ENCODE measurements around the gene LASP1. TPM values are rescaled to one million over a fixed set of nuclear protein-coding genes. Genes with fewer than 3 reads are reported as not detected.

The LASP1 gene
- polyA plus RNA-seq, 2 donors, result 26.5 to 33.0 TPM

DNA sequence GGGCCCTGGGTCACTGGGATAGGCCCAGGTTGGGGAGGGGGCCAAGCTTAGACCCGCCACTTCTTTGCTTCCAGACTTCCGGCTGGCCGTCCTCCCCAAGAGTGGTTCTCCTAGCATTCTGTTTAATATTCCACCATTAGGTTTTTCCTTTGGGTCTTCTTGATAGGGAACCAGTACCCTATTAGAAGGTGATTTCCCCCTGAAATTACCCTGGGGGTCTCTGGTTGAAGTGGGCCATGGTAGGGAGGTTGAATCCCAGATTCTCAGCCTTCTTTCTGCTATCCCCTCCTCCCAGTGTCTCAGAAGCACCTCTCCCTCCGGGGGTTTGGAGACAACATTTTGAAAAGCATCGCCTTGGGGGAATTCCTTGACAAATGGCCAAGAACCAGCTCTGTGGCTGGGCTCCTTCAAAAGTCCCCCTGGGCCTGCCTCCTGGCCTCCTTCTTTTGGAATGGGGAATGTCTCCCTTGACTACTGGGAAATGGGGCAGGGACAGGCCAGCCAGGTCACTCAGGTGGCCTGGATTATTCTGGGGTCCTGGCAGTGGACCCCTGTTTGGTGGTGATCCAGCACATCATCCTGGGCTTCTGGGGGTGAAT lies 5.7 kb downstream of the LASP1 start:
- Histone ChIP-seq H3K27me3 (ENCODE audit: control insufficient read depth in 1 of 2, insufficient read depth in 2 of 2, low read length in 2 of 2) (no peaks in the 10 kb centered on the region), H3K4me1 (ENCODE audit: control insufficient read depth in 2 of 2, insufficient read depth in 2 of 2, low read length in 1 of 2) (peaks cover 26 to 32% of the 10 kb centered on the region in 2 donors), H3K36me3 (ENCODE audit: control insufficient read depth in 2 of 2, insufficient read depth in 2 of 2, low read length in 1 of 2) (peaks cover 7 to 14% of the 10 kb centered on the region in 2 donors), H3K4me3 (ENCODE audit: low read depth in 1 of 2, low read length in 2 of 2) (no peak overlapping the region), H3K27ac (ENCODE audit: low read depth in 2 of 2, low read length in 1 of 2) (peak overlapping the region in 1 of 2 donors; percentile 33), H3K9me3 (ENCODE audit: control insufficient read depth in 2 of 2, insufficient read depth in 1 of 2, low read depth in 1 of 2, low read length in 1 of 2) (no peaks in the 10 kb centered on the region)
- WGBS, 2 donors, result 57 to 67% methylated on average over 5 of the region's 5 CpGs

DNA sequence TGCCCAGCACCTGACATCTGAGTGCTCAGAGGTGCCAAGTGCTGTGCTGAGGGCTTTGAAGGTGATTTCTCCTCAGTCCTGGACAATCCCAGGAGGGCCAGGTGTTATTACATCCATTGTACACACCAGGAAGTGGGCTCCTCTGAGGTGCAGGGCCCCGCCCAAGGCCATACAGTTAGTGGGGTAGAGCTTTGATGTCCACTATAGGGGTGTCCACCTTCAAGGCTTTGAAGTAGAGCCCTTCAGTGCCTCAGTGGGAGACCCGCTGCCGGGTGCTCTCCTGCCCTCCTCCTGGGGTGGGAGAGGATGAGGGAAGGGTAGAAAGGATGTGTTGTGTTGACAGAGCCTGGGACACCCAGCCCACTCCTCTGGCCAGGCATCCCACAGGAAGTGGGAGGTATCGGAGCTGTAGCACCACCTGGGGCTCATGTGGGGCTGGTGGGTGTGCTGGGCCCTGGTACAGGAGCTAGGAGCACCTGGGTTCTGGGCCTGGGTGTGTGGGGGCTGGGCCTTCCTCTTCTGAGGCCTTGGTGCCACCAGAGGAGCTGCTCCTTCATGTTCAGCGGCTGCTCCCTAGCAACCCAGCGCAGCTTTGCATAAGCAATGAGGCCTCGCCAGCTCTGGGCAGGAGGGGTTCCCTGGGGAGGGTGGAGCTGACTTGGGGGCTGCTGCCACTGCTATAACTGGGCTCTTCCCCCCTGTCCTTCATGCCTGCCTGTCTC lies 7.4 kb downstream of the LASP1 start:
- Histone ChIP-seq H3K27me3 (ENCODE audit: control insufficient read depth in 1 of 2, insufficient read depth in 2 of 2, low read length in 2 of 2) (no peaks in the 10 kb centered on the region), H3K36me3 (ENCODE audit: control insufficient read depth in 2 of 2, insufficient read depth in 2 of 2, low read length in 1 of 2) (peaks cover 7 to 18% of the 10 kb centered on the region in 2 donors), H3K4me3 (ENCODE audit: low read depth in 1 of 2, low read length in 2 of 2) (no peak overlapping the region), H3K4me1 (ENCODE audit: control insufficient read depth in 2 of 2, insufficient read depth in 2 of 2, low read length in 1 of 2) (peaks cover 31 to 37% of the 10 kb centered on the region in 2 donors), H3K27ac (ENCODE audit: low read depth in 2 of 2, low read length in 1 of 2) (no peak overlapping the region), H3K9me3 (ENCODE audit: control insufficient read depth in 2 of 2, insufficient read depth in 1 of 2, low read depth in 1 of 2, low read length in 1 of 2) (no peaks in the 10 kb centered on the region)
- WGBS, 2 donors, result 59 to 66% methylated on average over 7 of the region's 7 CpGs

DNA sequence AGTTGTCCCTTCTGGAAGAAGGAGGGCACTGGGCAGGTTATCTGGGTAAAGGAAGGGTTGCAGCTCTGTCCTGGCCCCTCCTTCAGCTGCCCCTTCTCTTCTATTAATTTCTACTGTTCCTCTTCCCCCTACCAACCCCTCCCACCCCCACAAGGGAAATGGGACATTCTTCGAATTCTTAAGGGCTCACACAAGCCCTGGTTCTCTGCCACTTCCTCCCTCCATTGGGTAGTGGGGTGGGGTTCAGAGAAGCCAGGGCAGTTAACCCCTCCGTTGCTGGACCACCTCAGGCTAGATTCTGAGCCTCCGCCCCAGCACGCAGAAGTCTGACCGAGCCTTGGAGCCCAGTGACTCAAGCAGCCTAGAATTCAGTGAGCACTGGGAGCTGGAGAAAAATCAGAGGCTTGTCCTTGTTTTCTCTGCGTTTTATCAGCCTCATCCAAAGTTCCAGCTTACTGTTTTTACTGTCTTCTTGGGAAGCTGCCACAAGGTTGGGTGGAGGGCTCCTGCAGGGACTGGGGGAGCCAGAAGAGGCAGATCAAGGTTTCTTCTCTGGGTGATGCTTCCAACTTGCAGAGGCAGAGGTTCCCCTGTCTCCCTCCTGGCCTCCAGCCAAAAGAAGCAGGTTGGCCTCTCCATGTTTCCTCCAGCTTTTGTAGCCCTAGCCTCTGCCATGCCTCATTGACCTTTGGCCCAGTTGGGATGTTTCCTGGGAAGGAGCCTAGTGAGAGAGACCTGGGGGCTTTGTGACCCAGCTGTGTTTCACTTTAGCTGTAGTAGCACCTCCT lies 10.2 kb downstream of the LASP1 start:
- no peaks in the 10 kb centered on the region for H3K27me3 ChIP-seq (ENCODE audit: control insufficient read depth in 1 of 2, insufficient read depth in 2 of 2, low read length in 2 of 2)
- no peak overlapping the region for H3K4me3 ChIP-seq (ENCODE audit: low read depth in 1 of 2, low read length in 2 of 2)
- H3K4me1 ChIP-seq (ENCODE audit: control insufficient read depth in 2 of 2, insufficient read depth in 2 of 2, low read length in 1 of 2), result peaks cover 14 to 20% of the 10 kb centered on the region in 2 donors
- WGBS, 2 donors, result 11 to 23% methylated on average over 6 of the region's 6 CpGs
- H3K36me3 ChIP-seq (ENCODE audit: control insufficient read depth in 2 of 2, insufficient read depth in 2 of 2, low read length in 1 of 2), result peaks cover 8 to 19% of the 10 kb centered on the region in 2 donors
- peak overlapping the region; percentile 17 to 62 for H3K27ac ChIP-seq (ENCODE audit: low read depth in 2 of 2, low read length in 1 of 2)
- H3K9me3 ChIP-seq (ENCODE audit: control insufficient read depth in 2 of 2, insufficient read depth in 1 of 2, low read depth in 1 of 2, low read length in 1 of 2), result no peaks in the 10 kb centered on the region

- H3K27ac ChIP-seq (ENCODE audit: low read depth in 2 of 2, low read length in 1 of 2), result no peak overlapping the region
- no peaks in the 10 kb centered on the region for H3K9me3 ChIP-seq (ENCODE audit: control insufficient read depth in 2 of 2, insufficient read depth in 1 of 2, low read depth in 1 of 2, low read length in 1 of 2)
- H3K36me3 ChIP-seq (ENCODE audit: control insufficient read depth in 2 of 2, insufficient read depth in 2 of 2, low read length in 1 of 2), result peaks cover 10 to 28% of the 10 kb centered on the region in 2 donors
- H3K4me3 ChIP-seq (ENCODE audit: low read depth in 1 of 2, low read length in 2 of 2), result no peak overlapping the region
- WGBS, 2 donors, result 34 to 39% methylated on average over 8 of the region's 8 CpGs
- no peaks in the 10 kb centered on the region for H3K27me3 ChIP-seq (ENCODE audit: control insufficient read depth in 1 of 2, insufficient read depth in 2 of 2, low read length in 2 of 2)
- peaks cover 22 to 29% of the 10 kb centered on the region in 2 donors for H3K4me1 ChIP-seq (ENCODE audit: control insufficient read depth in 2 of 2, insufficient read depth in 2 of 2, low read length in 1 of 2)
Measured at GRCh38 chr17:38881600-38882191, 11.8 kb downstream of the LASP1 start.

DNA sequence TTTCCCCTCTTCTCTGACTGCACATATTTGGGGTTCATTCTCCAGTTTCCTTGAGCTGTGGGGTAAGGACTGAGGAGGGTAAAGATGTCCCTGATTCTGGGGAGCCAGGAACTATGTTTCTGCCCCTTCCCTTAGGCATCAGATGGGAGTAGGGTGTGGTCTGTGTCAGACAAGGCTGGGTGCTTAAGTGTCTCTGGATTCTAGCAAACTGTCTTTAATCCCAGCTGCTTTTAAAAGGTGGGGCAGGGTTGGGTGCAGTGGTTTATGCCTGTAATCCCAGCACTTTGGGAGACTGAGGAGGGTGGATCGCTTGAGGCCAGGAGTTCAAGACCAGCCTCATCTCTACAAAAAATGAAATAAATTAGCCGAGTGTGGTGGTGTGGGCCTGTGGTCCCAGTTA lies 13.0 kb downstream of the LASP1 start:
- peak overlapping the region; percentile 9 to 27 for H3K27ac ChIP-seq (ENCODE audit: low read depth in 2 of 2, low read length in 1 of 2)
- no peaks in the 10 kb centered on the region for H3K27me3 ChIP-seq (ENCODE audit: control insufficient read depth in 1 of 2, insufficient read depth in 2 of 2, low read length in 2 of 2)
- peaks cover 10 to 32% of the 10 kb centered on the region in 2 donors for H3K36me3 ChIP-seq (ENCODE audit: control insufficient read depth in 2 of 2, insufficient read depth in 2 of 2, low read length in 1 of 2)
- H3K9me3 ChIP-seq (ENCODE audit: control insufficient read depth in 2 of 2, insufficient read depth in 1 of 2, low read depth in 1 of 2, low read length in 1 of 2), result no peaks in the 10 kb centered on the region
- H3K4me3 ChIP-seq (ENCODE audit: low read depth in 1 of 2, low read length in 2 of 2), result no peak overlapping the region
- peaks cover 21 to 22% of the 10 kb centered on the region in 2 donors for H3K4me1 ChIP-seq (ENCODE audit: control insufficient read depth in 2 of 2, insufficient read depth in 2 of 2, low read length in 1 of 2)
- 84 to 94% methylated on average over 2 of the region's 2 CpGs for WGBS, 2 donors

- Histone ChIP-seq H3K27me3 (ENCODE audit: control insufficient read depth in 1 of 2, insufficient read depth in 2 of 2, low read length in 2 of 2) (no peaks in the 10 kb centered on the region), H3K4me3 (ENCODE audit: low read depth in 1 of 2, low read length in 2 of 2) (no peak overlapping the region), H3K27ac (ENCODE audit: low read depth in 2 of 2, low read length in 1 of 2) (peak overlapping the region; percentile 9 to 69), H3K4me1 (ENCODE audit: control insufficient read depth in 2 of 2, insufficient read depth in 2 of 2, low read length in 1 of 2) (peaks cover 21 to 22% of the 10 kb centered on the region in 2 donors), H3K9me3 (ENCODE audit: control insufficient read depth in 2 of 2, insufficient read depth in 1 of 2, low read depth in 1 of 2, low read length in 1 of 2) (no peaks in the 10 kb centered on the region), H3K36me3 (ENCODE audit: control insufficient read depth in 2 of 2, insufficient read depth in 2 of 2, low read length in 1 of 2) (peaks cover 3 to 31% of the 10 kb centered on the region in 2 donors)
- 61 to 63% methylated on average over 17 to 19 of the region's 19 CpGs for WGBS, 2 donors
Measured at GRCh38 chr17:38883592-38884526, 14.0 kb downstream of the LASP1 start.

GRCh38 chr17:38885044-38885727 lies 15.3 kb downstream of the LASP1 start:
- Histone ChIP-seq H3K27me3 (ENCODE audit: control insufficient read depth in 1 of 2, insufficient read depth in 2 of 2, low read length in 2 of 2) (no peaks in the 10 kb centered on the region), H3K36me3 (ENCODE audit: control insufficient read depth in 2 of 2, insufficient read depth in 2 of 2, low read length in 1 of 2) (peaks cover 3 to 37% of the 10 kb centered on the region in 2 donors), H3K4me1 (ENCODE audit: control insufficient read depth in 2 of 2, insufficient read depth in 2 of 2, low read length in 1 of 2) (peaks cover 20 to 21% of the 10 kb centered on the region in 2 donors), H3K27ac (ENCODE audit: low read depth in 2 of 2, low read length in 1 of 2) (no peak overlapping the region), H3K9me3 (ENCODE audit: control insufficient read depth in 2 of 2, insufficient read depth in 1 of 2, low read depth in 1 of 2, low read length in 1 of 2) (no peaks in the 10 kb centered on the region), H3K4me3 (ENCODE audit: low read depth in 1 of 2, low read length in 2 of 2) (no peak overlapping the region)
- WGBS, 2 donors, result 65 to 77% methylated on average over 9 of the region's 9 CpGs

DNA sequence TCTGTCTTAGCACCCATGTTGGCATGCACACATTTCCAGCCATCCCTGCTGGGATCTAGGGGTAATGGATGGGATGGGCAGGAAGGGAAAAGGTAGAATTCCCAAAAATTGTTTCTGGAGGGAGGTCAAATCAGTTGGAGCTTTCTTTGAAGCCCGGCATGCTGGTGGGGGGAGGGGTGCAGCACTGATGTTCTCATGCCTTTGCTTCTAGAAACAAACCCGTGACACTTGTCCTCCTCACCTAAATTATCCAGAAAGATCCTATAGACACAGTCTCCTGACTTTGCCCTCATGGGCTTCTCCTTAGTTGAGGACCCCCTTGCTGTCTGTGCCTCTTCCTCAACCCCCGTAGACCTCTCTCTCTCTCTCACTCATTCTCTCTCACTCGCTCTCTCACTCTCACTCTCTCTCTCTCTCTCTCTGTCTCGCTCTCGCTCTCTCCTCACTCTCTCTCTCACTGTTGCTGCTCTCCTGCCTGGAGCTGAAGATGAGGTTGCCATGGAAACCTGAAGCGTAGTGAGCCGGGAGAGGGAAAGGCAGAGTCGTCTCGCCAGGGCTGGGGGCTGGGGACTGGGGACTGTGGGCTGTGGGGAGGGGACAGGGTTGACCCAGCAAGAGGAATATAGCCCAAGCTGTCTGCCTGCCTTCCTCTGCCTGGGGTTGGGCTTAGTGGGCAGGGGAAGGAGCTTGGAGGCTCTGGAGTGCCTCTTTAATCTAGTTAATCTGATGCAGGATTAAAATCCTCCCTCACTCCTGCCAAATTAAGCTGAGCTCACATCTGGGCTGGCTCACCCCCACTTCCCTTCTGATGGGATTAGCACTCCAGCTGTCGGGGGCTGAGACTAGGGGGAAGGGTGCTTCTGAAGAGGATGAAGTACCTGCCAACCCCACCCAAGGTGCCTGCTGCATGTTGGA lies 16.1 kb downstream of the LASP1 start:
- Histone ChIP-seq H3K36me3 (ENCODE audit: control insufficient read depth in 2 of 2, insufficient read depth in 2 of 2, low read length in 1 of 2) (peaks cover 3 to 45% of the 10 kb centered on the region in 2 donors), H3K9me3 (ENCODE audit: control insufficient read depth in 2 of 2, insufficient read depth in 1 of 2, low read depth in 1 of 2, low read length in 1 of 2) (no peaks in the 10 kb centered on the region), H3K4me3 (ENCODE audit: low read depth in 1 of 2, low read length in 2 of 2) (no peak overlapping the region), H3K27ac (ENCODE audit: low read depth in 2 of 2, low read length in 1 of 2) (no peak overlapping the region), H3K4me1 (ENCODE audit: control insufficient read depth in 2 of 2, insufficient read depth in 2 of 2, low read length in 1 of 2) (peaks cover 19 to 20% of the 10 kb centered on the region in 2 donors), H3K27me3 (ENCODE audit: control insufficient read depth in 1 of 2, insufficient read depth in 2 of 2, low read length in 2 of 2) (no peaks in the 10 kb centered on the region)
- WGBS, 2 donors, result 46 to 56% methylated on average over 11 of the region's 11 CpGs
